Trophoblast cell (in vitro differentiated cells and primary cell): Measurements from ENCODE around the gene PELI2.

Experiments used
- DNase-seq, 2 donors: peaks; one replicate each; pipeline ENCODE4 v3.0.0-alpha.2; 2016
- H2AFZ ChIP-seq: 2 replicates; pipeline ENCODE4 v1.6.1; 2013; ENCODE audit warnings: low read length, moderate library complexity, mild to moderate bottlenecking; ENCODE audit not compliant: insufficient read depth, poor library complexity
- H2AK5ac ChIP-seq: 2 replicates; pipeline ENCODE4 v1.6.1; 2013; ENCODE audit warnings: mild to moderate bottlenecking, low read length
- H2BK120ac ChIP-seq: 2 replicates; pipeline ENCODE4 v1.6.1; 2013; ENCODE audit warnings: low read length, mild to moderate bottlenecking, moderate library complexity; ENCODE audit not compliant: insufficient read depth, poor library complexity
- H2BK12ac ChIP-seq: 2 replicates; pipeline ENCODE4 v1.6.1; 2013; ENCODE audit warnings: mild to moderate bottlenecking, low read length, moderate library complexity
- H2BK5ac ChIP-seq: 2 replicates; pipeline ENCODE4 v1.6.1; 2013; ENCODE audit warnings: low read length, low read depth, moderate library complexity, mild to moderate bottlenecking; ENCODE audit not compliant: poor library complexity
- H3K14ac ChIP-seq: 2 replicates; pipeline ENCODE4 v1.6.1; 2013; ENCODE audit warnings: mild to moderate bottlenecking, low read length
- H3K18ac ChIP-seq: 2 replicates; pipeline ENCODE4 v1.6.1; 2013; ENCODE audit warnings: mild to moderate bottlenecking, low read length
- H3K23ac ChIP-seq: 2 replicates; pipeline ENCODE4 v1.6.1; 2013; ENCODE audit warnings: low read length
- H3K27ac ChIP-seq: 2 replicates; pipeline ENCODE4 v1.5.1; 2013; ENCODE audit warnings: low read depth, mild to moderate bottlenecking, inconsistent platforms, low read length, moderate library complexity
- H3K27me3 ChIP-seq: 2 replicates; pipeline ENCODE4 v1.6.1; 2013; ENCODE audit warnings: inconsistent platforms, mild to moderate bottlenecking, low read length, moderate library complexity; ENCODE audit not compliant: insufficient read depth
- H3K36me3 ChIP-seq, 2 experiments: 1 replicate in 1 of 2; 2 replicates in 1 of 2; pipeline ENCODE4 v1.6.1; 2013; ENCODE audit warnings: low read length in 2 of 2, mild to moderate bottlenecking in 2 of 2, moderate library complexity in 1 of 2; ENCODE audit not compliant: insufficient read depth in 2 of 2, control insufficient read depth in 1 of 2
- H3K4ac ChIP-seq: 2 replicates; pipeline ENCODE4 v1.6.1; 2013; ENCODE audit warnings: low read depth, mild to moderate bottlenecking, low read length, moderate library complexity
- H3K4me1 ChIP-seq, 2 experiments: 1 replicate in 1 of 2; 2 replicates in 1 of 2; pipeline ENCODE4 v1.6.1; 2013; ENCODE audit warnings: low read length in 2 of 2, mild to moderate bottlenecking in 2 of 2, moderate library complexity in 1 of 2; ENCODE audit not compliant: insufficient read depth in 2 of 2, control insufficient read depth in 1 of 2
- H3K4me2 ChIP-seq: 2 replicates; pipeline ENCODE4 v1.6.1; 2013; ENCODE audit warnings: inconsistent platforms, mild to moderate bottlenecking, low read length, moderate library complexity
- H3K4me3 ChIP-seq: 2 replicates; pipeline ENCODE4 v1.5.1; 2013; ENCODE audit warnings: mild to moderate bottlenecking, low read depth, low read length, inconsistent platforms
- H3K79me1 ChIP-seq: one replicate; pipeline ENCODE4 v1.6.1; 2013; ENCODE audit warnings: low read length
- H3K79me2 ChIP-seq: 2 replicates; pipeline ENCODE4 v1.6.1; 2013; ENCODE audit warnings: low read length, mild to moderate bottlenecking; ENCODE audit not compliant: control insufficient read depth, insufficient read depth, poor library complexity
- H3K9ac ChIP-seq: 2 replicates; pipeline ENCODE4 v1.6.1; 2013; ENCODE audit warnings: mild to moderate bottlenecking, low read length
- H3K9me3 ChIP-seq: 2 replicates; pipeline ENCODE4 v1.6.1; 2013; ENCODE audit warnings: low read depth, mild to moderate bottlenecking, control low read depth, inconsistent platforms, low read length; ENCODE audit not compliant: insufficient read depth
- H4K12ac ChIP-seq: 2 replicates; pipeline ENCODE4 v1.6.1; 2013; ENCODE audit warnings: low read depth, mild to moderate bottlenecking, low read length, moderate library complexity
- H4K8ac ChIP-seq: 2 replicates; pipeline ENCODE4 v1.6.1; 2013; ENCODE audit warnings: low read depth, mild to moderate bottlenecking, low read length, moderate library complexity
- H4K91ac ChIP-seq: one replicate; pipeline ENCODE4 v1.6.1; 2013; ENCODE audit warnings: low read depth, mild to moderate bottlenecking, low read length, moderate library complexity
- WGBS: extraction: QIAGEN DNeasy Blood & Tissue Kit; methylation state at CpG from one replicate; pipeline ENCODE4 v1.1.7; 2013; ENCODE audit warnings: missing lambda C conversion rate; ENCODE audit not compliant: insufficient read length, insufficient coverage; ENCODE audit errors: extremely low coverage; 5-methylcytosine and 5-hydroxymethylcytosine counted together

The PELI2 gene

GRCh38 chr14:56284641-56285040 is 166.4 kb downstream of the PELI2 start:
- Histone ChIP-seq H3K4me2 (no peak overlapping the region), H3K9ac (no peak overlapping the region), H3K79me1 (no peaks in the 10 kb centered on the region), H3K9me3 (no peaks in the 10 kb centered on the region), H2AFZ (no peak overlapping the region), H4K12ac (no peak overlapping the region), H4K91ac (no peak overlapping the region), H4K8ac (no peak overlapping the region), H3K23ac (no peak overlapping the region), H3K36me3 (no peaks in the 10 kb centered on the region), H3K14ac (no peak overlapping the region), H3K27me3 (no peaks in the 10 kb centered on the region), H2AK5ac (no peak overlapping the region), H3K18ac (no peak overlapping the region), H3K79me2 (no peaks in the 10 kb centered on the region), H2BK120ac (no peak overlapping the region), H3K4me3 (no peak overlapping the region), H3K4me1 (no peaks in the 10 kb centered on the region), H3K4ac (no peak overlapping the region), H2BK5ac (no peak overlapping the region), H2BK12ac (no peak overlapping the region), H3K27ac (no peak overlapping the region)
- WGBS, result no CpG with 5 or more reads among the region's 1 CpG
- no peak for DNase-seq

GRCh38 chr14:56289155-56289554 is 170.9 kb downstream of the PELI2 start:
- H4K8ac ChIP-seq, result no peak overlapping the region
- no peak overlapping the region for H4K12ac ChIP-seq
- no peak overlapping the region for H2BK120ac ChIP-seq
- no peaks in the 10 kb centered on the region for H3K4me1 ChIP-seq
- no peaks in the 10 kb centered on the region for H3K9me3 ChIP-seq
- no peaks in the 10 kb centered on the region for H3K27me3 ChIP-seq
- H3K4me3 ChIP-seq, result no peak overlapping the region
- WGBS, result no CpG with 5 or more reads among the region's 2 CpGs
- no peak overlapping the region for H3K23ac ChIP-seq
- H3K79me1 ChIP-seq, result no peaks in the 10 kb centered on the region
- no peak overlapping the region for H3K14ac ChIP-seq
- no peak overlapping the region for H3K27ac ChIP-seq
- H4K91ac ChIP-seq, result no peak overlapping the region
- H2AFZ ChIP-seq, result no peak overlapping the region
- H2AK5ac ChIP-seq, result no peak overlapping the region
- no peak overlapping the region for H2BK12ac ChIP-seq
- no peaks in the 10 kb centered on the region for H3K79me2 ChIP-seq
- no peak overlapping the region for H3K9ac ChIP-seq
- DNase-seq, result no peak
- H2BK5ac ChIP-seq, result no peak overlapping the region
- H3K4me2 ChIP-seq, result no peak overlapping the region
- H3K36me3 ChIP-seq, result no peaks in the 10 kb centered on the region
- no peak overlapping the region for H3K4ac ChIP-seq
- no peak overlapping the region for H3K18ac ChIP-seq

GRCh38 chr14:56290195-56290594 is 172.0 kb downstream of the PELI2 start:
- Histone ChIP-seq H3K27ac (no peak overlapping the region), H4K91ac (no peak overlapping the region), H2BK12ac (no peak overlapping the region), H3K4me2 (no peak overlapping the region), H3K23ac (no peak overlapping the region), H3K36me3 (no peaks in the 10 kb centered on the region), H3K4me1 (no peaks in the 10 kb centered on the region), H4K8ac (no peak overlapping the region), H3K9ac (no peak overlapping the region), H3K9me3 (no peaks in the 10 kb centered on the region), H3K79me1 (no peaks in the 10 kb centered on the region), H3K27me3 (no peaks in the 10 kb centered on the region), H2AFZ (no peak overlapping the region), H3K4ac (no peak overlapping the region), H2AK5ac (no peak overlapping the region), H3K18ac (no peak overlapping the region), H3K14ac (no peak overlapping the region), H2BK120ac (no peak overlapping the region), H3K4me3 (no peak overlapping the region), H2BK5ac (no peak overlapping the region), H4K12ac (no peak overlapping the region), H3K79me2 (no peaks in the 10 kb centered on the region)
- no peak for DNase-seq
- no CpG with 5 or more reads among the region's 14 CpGs for WGBS

GRCh38 chr14:56292970-56293369 is 174.8 kb downstream of the PELI2 start:
- Histone ChIP-seq H3K36me3 (no peaks in the 10 kb centered on the region), H2BK120ac (no peak overlapping the region), H3K4me1 (no peaks in the 10 kb centered on the region), H3K14ac (no peak overlapping the region), H3K79me2 (no peaks in the 10 kb centered on the region), H3K27me3 (no peaks in the 10 kb centered on the region), H4K12ac (no peak overlapping the region), H2BK12ac (no peak overlapping the region), H3K4me3 (no peak overlapping the region), H3K23ac (no peak overlapping the region), H3K9me3 (peaks cover 2% of the 10 kb centered on the region), H3K4me2 (no peak overlapping the region), H4K8ac (no peak overlapping the region), H4K91ac (no peak overlapping the region), H3K4ac (no peak overlapping the region), H3K79me1 (no peaks in the 10 kb centered on the region), H3K9ac (no peak overlapping the region), H3K27ac (no peak overlapping the region), H2AFZ (no peak overlapping the region), H2AK5ac (no peak overlapping the region), H3K18ac (no peak overlapping the region), H2BK5ac (no peak overlapping the region)
- DNase-seq, result no peak
- no CpG with 5 or more reads among the region's 3 CpGs for WGBS
